Tibial artery (tissue), 4 donors: Measurements from ENCODE around the gene NPEPPS.

ENCODE experiments used
- DNase-seq, 2 donors: peaks; one replicate each; pipeline ENCODE4 v3.0.0-alpha.2; 2019
- H3K27ac ChIP-seq, 2 donors: fragments of 200-600 bp; sonication (generic) in 1 of 2; 1 replicate in 1 of 2; 2 replicates in 1 of 2; pipeline ENCODE4 v1.5.1; 2018 to 2019; ENCODE audit warnings: mild to moderate bottlenecking in 1 of 2
- H3K27me3 ChIP-seq, 2 donors: fragments of 200-600 bp; sonication (generic) in 1 of 2; one replicate each; pipeline versions ENCODE4 v1.5.1 to v1.6.0; 2016 to 2019
- H3K36me3 ChIP-seq, 3 donors: fragments of 200-600 bp; sonication (generic) in 2 of 3; one replicate each; pipeline ENCODE4 v1.5.1; 2016 to 2019; ENCODE audit warnings: mild to moderate bottlenecking in 2 of 3
- H3K4me1 ChIP-seq, 4 donors: fragments of 200-600 bp; sonication (generic) in 2 of 4; 1 replicate in 3 of 4; 2 replicates in 1 of 4; pipeline ENCODE4 v1.5.1; 2016 to 2019
- H3K4me3 ChIP-seq, 2 donors: fragments of 200-600 bp; sonication (generic) in 1 of 2; 1 replicate in 1 of 2; 2 replicates in 1 of 2; pipeline ENCODE4 v1.5.1; 2018 to 2019; ENCODE audit warnings: mild to moderate bottlenecking in 2 of 2
- H3K9me3 ChIP-seq, 3 donors: fragments of 200-600 bp; sonication (generic) in 1 of 3; one replicate each; pipeline ENCODE4 v1.5.1; 2016 to 2019
- CTCF ChIP-seq, 2 experiments: fragments of 200-600 bp in 1 of 2; fragments of 450-650 bp in 1 of 2; IDR thresholded peaks; one replicate each; pipeline ENCODE4 v1.5.1; 2017 to 2019; ENCODE audit warnings: antibody characterized with exemption in 2 of 2, mild to moderate bottlenecking in 1 of 2, moderate library complexity in 1 of 2
- intact Hi-C: fragments of 100-400 bp; cut with DNase I; formaldehyde crosslinking; loops from one replicate; pipeline ENCODE4 v1.15.0; 2023; ENCODE audit warnings: low total_unique reads

Gene NPEPPS

GRCh38 chr17:47644324-47644723 is 113.4 kb downstream of the NPEPPS start:
- H3K36me3 ChIP-seq, result no peaks in the 10 kb centered on the region
- peaks cover 0 to 10% (median 9%) of the 10 kb centered on the region in 4 donors for H3K4me1 ChIP-seq
- intact Hi-C loops, result no loop called here
- no peaks in the 10 kb centered on the region for H3K27me3 ChIP-seq
- TF ChIP-seq CTCF (IDR thresholded peaks at IDR 0.05), result no peak
- DNase-seq, result no peak
- H3K27ac ChIP-seq, result no peak overlapping the region
- H3K9me3 ChIP-seq, result no peaks in the 10 kb centered on the region
- H3K4me3 ChIP-seq, result no peak overlapping the region

GRCh38 chr17:47649153-47649971 is 118.5 kb downstream of the NPEPPS start, which contains the start of gene KPNB1:
Gene KPNB1 (plus strand): TSS chr17:47649919. CDS start chr17:47650245, 326 bp downstream.
- peak within 1 kb of the TSS; percentile 87 to 98 for H3K4me3 ChIP-seq
- H3K4me1 ChIP-seq, result peaks cover 0 to 38% (median 25%) of the 10 kb centered on the region in 4 donors
- peaks cover 22 to 24% (median 23%) of the 10 kb centered on the region in 3 donors for H3K36me3 ChIP-seq
- peak in 1 of 2 experiments; percentile 50 for TF ChIP-seq CTCF (IDR thresholded peaks at IDR 0.05)
- no peaks in the 10 kb centered on the region for H3K9me3 ChIP-seq
- peak; percentile 99 to 100 for DNase-seq
- no peaks in the 10 kb centered on the region for H3K27me3 ChIP-seq
- peak within 1 kb of the TSS; percentile 92 to 93 for H3K27ac ChIP-seq
- intact Hi-C loops, result no loop called here

- Histone ChIP-seq H3K27ac (peak overlapping the region; percentile 91 to 93), H3K36me3 (peaks cover 23 to 31% (median 30%) of the 10 kb centered on the region in 3 donors), H3K4me1 (peaks cover 0 to 45% (median 28%) of the 10 kb centered on the region in 4 donors), H3K9me3 (no peaks in the 10 kb centered on the region), H3K4me3 (peak overlapping the region; percentile 87 to 98), H3K27me3 (no peaks in the 10 kb centered on the region)
- no peak for TF ChIP-seq CTCF (IDR thresholded peaks at IDR 0.05)
- intact Hi-C loops, result no loop called here
- DNase-seq, result no peak
These were observed 119.1 kb downstream of the NPEPPS start for GRCh38 chr17:47649972-47650524.

- no peaks in the 10 kb centered on the region for H3K27me3 ChIP-seq
- H3K9me3 ChIP-seq, result no peaks in the 10 kb centered on the region
- H3K4me3 ChIP-seq, result peak overlapping the region; percentile 87 to 98
- peak; percentile 93 to 97 for DNase-seq
- no peak for TF ChIP-seq CTCF (IDR thresholded peaks at IDR 0.05)
- H3K36me3 ChIP-seq, result peaks cover 25 to 38% (median 38%) of the 10 kb centered on the region in 3 donors
- H3K27ac ChIP-seq, result peak overlapping the region; percentile 91 to 93
- intact Hi-C loops, result no loop called here
- H3K4me1 ChIP-seq, result peaks cover 0 to 47% (median 28%) of the 10 kb centered on the region in 4 donors
These were observed 119.9 kb downstream of the NPEPPS start for GRCh38 chr17:47650525-47651522.

- no peaks in the 10 kb centered on the region for H3K9me3 ChIP-seq
- no peak overlapping the region for H3K4me3 ChIP-seq
- no peak overlapping the region for H3K27ac ChIP-seq
- H3K36me3 ChIP-seq, result peaks cover 34 to 47% (median 47%) of the 10 kb centered on the region in 3 donors
- no peak for TF ChIP-seq CTCF (IDR thresholded peaks at IDR 0.05)
- intact Hi-C loops, result no loop called here
- peaks cover 0 to 47% (median 28%) of the 10 kb centered on the region in 4 donors for H3K4me1 ChIP-seq
- no peak for DNase-seq
- no peaks in the 10 kb centered on the region for H3K27me3 ChIP-seq
These were observed 120.8 kb downstream of the NPEPPS start for GRCh38 chr17:47651704-47652103.
